HL-60/S4 (cell line): ENCODE measurements around the gene PRRT3.

ENCODE experiments used
- in situ Hi-C: fragments of 300-500 bp; cut with MboI; formaldehyde crosslinking; loops from 2 replicates; pipeline ENCODE4 v1.14.3; 2022; ENCODE audit warnings: low sequenced_read_pairs

PRRT3 gene

GRCh38 chr3:9951962-9952805 lies at the start of gene PRRT3:
Gene PRRT3, minus strand, starts transcription at chr3:9952408. Its CDS starts 2,293 bp downstream, at chr3:9950115.
- in situ Hi-C loops, result no loop called here

GRCh38 chr3:10000686-10001085 lies 48.5 kb upstream of the PRRT3 start:
- in situ Hi-C loops, result no loop called here

DNA sequence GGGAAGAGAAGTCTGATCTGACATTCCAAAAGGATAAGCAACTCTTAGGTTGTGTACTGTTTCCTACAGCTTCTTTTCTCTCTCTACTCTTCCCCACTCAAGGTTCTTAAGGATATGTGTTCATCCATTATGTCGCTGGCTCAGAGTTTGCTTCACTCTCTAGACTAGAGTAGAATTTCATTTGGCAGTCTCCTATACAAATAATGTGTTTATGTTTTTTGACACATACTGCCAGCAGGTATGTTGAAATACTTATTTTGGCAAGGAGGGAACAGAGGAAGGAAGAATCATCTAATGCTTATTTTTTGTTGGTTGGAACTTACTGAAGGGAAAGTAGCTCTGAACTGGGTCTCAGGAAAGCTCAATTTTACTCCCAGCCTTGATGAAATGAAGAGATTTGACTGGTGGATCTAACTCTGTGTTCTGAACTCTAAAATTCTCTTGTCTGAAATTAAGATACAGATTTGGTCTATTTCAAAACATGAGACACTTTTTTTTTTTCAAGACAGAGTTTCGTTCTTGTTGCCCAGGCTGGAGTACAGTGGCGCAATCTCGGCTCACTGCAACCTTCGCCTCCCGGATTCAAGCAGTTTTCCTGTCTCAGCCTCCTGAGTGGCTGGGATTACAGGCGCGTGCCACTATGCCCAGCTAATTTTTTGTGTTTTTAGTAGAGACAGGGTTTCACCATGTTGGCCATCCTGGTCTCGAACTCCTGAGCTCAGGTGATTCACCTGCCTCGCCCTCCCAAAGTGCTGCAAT lies 42.1 kb upstream of the PRRT3 start:
- in situ Hi-C loops, result no loop called here

DNA sequence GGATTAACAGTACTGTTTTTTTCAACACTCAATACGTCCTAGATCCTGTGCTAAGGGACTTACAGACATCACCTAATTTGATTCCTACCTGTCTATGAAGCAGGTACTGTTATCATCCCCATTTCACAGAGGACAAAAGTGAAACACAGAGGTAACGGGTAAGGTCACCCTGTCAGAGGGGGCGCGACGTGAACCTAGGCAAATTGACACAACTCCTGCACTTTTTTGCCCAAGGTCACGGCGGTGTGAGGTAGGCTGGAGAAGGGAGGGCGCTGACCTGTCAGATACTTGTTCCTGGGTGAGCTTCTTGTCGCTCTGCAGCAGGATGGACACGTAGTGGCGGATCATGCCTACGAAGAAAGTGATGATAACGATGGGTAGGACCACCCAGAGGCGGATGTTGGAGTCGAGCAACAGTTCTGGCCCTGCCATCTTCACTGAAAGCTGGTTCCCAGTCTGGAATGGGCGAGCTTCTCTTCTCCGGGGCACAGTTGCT lies 34.1 kb upstream of the PRRT3 start:
- in situ Hi-C loops, result no loop called here

DNA sequence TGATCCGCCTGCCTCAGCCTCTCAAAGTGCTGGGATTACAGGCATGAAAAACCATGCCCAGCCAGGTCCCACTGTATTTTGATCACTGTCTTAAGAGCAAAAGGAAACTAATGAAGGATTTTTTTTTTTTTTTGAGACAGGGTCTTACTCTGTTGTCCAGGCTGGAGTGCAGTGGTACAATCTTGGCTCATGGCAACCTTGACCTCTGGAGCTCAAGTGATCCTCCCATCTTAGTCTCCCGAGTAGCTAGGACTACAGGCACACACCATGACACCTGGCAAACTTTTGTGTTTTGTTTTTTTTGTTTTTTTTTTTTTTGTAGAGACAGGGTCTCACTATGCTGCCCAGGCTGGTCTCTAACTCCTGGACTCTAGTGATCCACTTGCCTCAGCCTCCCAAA lies 28.0 kb upstream of the PRRT3 start:
- in situ Hi-C loops, result no loop called here

DNA sequence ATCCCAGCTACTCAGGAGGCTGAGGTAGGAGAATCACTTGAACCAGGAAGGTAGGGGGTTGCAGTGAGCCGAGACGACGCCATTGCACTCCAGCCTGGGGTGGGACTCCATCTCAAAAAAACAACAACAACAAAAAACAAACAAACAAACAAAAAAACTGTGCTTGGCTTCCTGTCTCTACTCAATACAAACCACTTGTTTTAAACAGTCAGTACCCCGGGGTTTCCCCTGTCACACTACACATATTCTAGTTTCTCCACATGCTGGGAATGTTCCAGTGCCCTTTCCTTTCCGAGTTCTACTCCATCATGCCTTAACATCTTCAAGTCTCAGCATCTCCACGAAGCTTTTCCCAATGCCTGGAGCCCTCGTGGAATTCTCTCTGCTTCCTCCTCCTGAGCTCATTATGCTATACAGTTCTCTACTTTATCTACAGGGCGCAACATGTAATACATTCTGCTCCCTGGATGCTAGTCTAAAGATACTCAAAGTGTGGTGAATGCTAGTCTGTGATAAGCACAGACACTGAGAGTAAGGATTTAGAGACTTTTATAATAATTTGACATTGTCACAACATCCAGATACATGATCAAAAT lies 26.6 kb upstream of the PRRT3 start:
- in situ Hi-C loops, result no loop called here

GRCh38 chr3:9976721-9977709 lies 24.8 kb upstream of the PRRT3 start:
- in situ Hi-C loops, result no loop called here

DNA sequence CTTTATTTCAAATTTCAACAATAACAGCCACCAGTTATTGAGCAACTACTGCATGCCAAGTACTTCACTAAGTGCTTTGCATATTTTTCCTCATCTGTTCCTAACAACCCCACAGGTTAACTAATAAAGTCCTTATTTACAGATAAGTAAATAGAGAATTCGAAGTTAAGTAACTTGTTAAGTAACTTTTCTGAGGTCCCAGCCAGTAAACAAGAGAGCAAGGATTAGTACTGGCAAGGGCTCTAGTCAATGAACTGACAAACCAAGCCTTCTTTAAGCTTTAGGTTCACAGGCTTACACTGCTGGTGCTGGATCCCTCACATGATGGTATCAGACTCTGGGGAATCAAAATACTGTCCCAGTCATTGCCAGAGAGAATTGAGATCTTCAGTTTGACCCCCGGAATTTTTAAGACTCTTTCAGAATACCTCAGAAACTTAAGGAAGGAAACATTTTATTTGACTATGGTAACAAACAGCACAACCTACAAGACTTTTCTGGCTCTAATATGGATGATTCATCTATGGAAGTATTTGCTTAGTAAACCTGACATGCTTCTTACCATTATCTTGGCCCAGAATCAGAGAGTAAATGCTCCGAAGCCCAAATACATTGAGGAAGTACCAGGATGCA lies 17.9 kb upstream of the PRRT3 start:
- in situ Hi-C loops, result no loop called here

- in situ Hi-C loops, result no loop called here
Observed at GRCh38 chr3:9969632-9970019, 17.4 kb upstream of the PRRT3 start.

- in situ Hi-C loops, result no loop called here
Observed at GRCh38 chr3:9966841-9967240, 14.6 kb upstream of the PRRT3 start.

GRCh38 chr3:9965200-9965875 lies 13.1 kb upstream of the PRRT3 start:
- in situ Hi-C loops, result no loop called here

- in situ Hi-C loops, result no loop called here
Observed at GRCh38 chr3:9957214-9957613, 5.0 kb upstream of the PRRT3 start.

GRCh38 chr3:9955611-9956352 lies 3.6 kb upstream of the PRRT3 start:
- in situ Hi-C loops, result no loop called here

GRCh38 chr3:9955067-9955502 lies 2.9 kb upstream of the PRRT3 start:
- in situ Hi-C loops, result no loop called here

- in situ Hi-C loops, result no loop called here
Observed at GRCh38 chr3:9951598-9951961, 628 bp downstream of the PRRT3 start.

GRCh38 chr3:9951126-9951525 lies 1.1 kb downstream of the PRRT3 start:
- in situ Hi-C loops, result no loop called here

DNA sequence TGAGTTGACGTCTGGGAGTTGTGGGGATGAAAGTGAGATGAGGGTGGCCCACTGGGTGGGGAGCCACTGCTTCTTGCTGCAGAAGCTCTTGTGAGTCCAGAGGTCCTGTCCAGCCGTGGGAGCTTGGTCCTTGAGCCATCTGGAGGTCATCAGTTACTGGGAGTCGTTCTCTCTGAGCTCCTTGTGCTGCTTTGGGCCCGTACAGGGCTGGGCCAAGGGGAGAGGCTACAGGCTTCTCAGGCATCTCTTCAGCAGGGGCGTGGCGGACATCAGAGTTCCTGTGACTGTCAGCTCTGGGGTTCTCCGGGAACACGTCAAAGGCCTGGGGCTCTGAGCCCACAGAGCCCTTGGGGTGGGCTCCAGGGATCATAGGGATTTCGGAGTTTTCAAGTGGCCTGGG lies 2.6 kb downstream of the PRRT3 start:
- in situ Hi-C loops, result no loop called here

- in situ Hi-C loops, result no loop called here
Observed at GRCh38 chr3:9949115-9949514, 3.1 kb downstream of the PRRT3 start.

GRCh38 chr3:9948586-9948985 lies 3.6 kb downstream of the PRRT3 start:
- in situ Hi-C loops, result no loop called here
